NOMO-1 treated with dmso at 0.1 percent for 144 hours (cell line): Measurements from ENCODE around the gene CPEB3.
"Not testable (repeated sequence)": the region's sequence is repeated elsewhere in the genome, so short reads cannot be mapped to it uniquely, and the experiment has no call there.

Source experiments
- DNase-seq: peaks from one replicate; lab custom pipeline; 2025; ENCODE audit not compliant: unreplicated experiment; lab: John Stamatoyannopoulos, UW

Gene CPEB3

DNA sequence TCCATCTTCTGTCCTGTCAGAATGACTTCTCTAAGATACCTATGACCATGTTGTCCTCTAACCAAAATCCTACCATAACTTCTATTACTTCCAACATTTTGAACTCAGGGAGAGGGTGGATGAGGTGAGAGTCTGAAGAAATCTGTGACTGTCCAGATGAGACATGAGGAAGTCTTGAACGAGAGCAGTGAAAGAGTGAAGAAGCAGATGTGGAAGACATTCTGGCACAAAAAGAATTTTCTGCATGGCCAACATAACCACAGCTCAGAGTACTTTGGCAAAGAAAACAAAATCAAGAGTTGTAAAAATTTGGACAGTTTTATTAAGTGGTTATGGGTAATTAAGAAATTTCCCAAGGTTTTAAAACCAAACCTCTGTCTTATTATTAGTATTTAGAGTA is 141.6 kb downstream of the CPEB3 start:
- DNase-seq = no peak

DNA sequence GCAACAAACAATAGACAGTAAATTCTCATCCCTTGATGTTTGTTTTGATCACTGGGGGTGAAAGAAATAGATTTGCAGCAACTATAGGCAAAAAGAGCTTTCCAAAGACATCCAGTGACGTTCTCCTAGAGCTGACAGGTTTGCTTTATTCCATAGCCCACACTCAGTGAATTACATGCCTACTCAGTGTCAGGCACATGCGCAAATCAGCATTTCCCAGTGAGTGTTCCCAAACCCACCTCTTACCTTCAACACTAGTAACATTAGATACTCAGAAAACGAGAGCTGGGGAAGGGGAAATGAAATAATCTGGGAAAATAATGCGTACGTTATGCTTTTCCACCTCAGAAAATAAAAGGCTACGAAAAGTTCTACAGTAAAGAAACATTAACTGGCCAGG is 144.1 kb downstream of the CPEB3 start:
- DNase-seq = no peak

DNA sequence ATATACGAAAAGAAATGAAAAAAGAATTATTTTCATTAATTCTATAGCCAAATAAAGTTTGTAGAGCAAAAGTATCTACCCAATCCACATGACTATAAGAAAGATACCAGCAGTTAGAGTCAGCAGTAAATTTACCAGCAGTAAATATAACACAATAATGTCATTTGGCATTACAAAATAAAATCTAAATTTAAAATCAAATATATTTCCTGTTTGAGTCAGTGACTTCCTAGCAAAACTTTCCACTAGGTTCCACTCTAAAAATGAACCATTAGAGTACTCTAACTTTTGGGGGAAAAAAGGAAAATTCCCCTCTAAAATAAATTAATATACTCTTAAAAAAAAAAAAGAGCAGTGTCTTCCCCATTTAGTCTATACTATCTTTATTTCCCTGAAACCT is 144.8 kb downstream of the CPEB3 start:
- no peak for DNase-seq

GRCh38 chr10:92142949-92143348 is 147.9 kb downstream of the CPEB3 start:
- DNase-seq = peak; percentile 6

- no peak for DNase-seq
Measured at GRCh38 chr10:92142512-92142911, 148.4 kb downstream of the CPEB3 start.

- DNase-seq = not testable (repeated sequence)
Measured at GRCh38 chr10:92141147-92141546, 149.7 kb downstream of the CPEB3 start.

- DNase-seq = not testable (repeated sequence)
Measured at GRCh38 chr10:92134049-92134448, 156.8 kb downstream of the CPEB3 start.

DNA sequence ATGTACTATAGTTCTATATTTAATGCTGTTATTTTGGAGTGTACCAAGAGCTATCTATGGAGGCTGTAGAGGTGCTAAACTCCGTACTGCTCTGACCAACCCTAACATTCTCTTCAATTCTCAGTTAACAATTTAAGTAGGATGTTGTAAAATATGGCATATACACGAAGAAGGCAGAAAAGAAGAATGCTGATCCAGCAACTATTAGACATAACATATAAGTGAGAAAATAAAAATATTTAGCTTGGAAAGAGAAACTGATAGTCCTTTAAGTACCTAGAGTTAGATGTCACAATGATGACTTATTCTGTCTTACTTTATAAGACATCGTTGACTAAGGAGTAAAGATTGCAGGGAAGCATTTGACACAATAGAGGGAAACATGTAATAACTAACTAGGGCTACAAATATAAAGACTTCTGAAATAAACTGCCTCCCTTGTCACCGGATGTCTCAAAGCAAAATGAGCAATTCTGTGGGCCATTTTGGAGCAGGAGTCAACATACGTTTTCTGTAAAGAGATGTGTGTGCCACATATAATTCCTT is 159.5 kb downstream of the CPEB3 start:
- DNase-seq = no peak

GRCh38 chr10:92130622-92131274 is 160.1 kb downstream of the CPEB3 start:
- DNase-seq = no peak

GRCh38 chr10:92126100-92126650 is 164.7 kb downstream of the CPEB3 start:
- no peak for DNase-seq

DNA sequence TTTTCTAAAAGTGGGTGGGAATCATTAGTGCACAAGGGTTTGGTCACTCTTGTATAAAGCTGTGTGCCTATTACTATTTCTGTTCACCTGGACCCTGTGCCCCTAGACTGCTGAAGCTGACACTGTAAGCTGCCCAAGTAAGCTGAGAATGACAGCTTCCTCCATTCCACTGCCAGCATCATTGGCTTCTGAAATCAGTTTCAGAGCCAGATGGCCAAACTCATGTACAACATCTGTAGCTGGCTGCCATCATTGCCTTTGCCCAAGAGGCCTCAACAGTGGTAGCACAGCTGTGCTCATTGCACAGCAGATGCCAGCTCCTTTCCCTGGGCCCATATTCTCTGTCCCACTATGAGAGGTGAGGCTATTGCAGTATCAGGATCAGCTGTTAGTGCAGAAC is 165.7 kb downstream of the CPEB3 start:
- no peak for DNase-seq

DNA sequence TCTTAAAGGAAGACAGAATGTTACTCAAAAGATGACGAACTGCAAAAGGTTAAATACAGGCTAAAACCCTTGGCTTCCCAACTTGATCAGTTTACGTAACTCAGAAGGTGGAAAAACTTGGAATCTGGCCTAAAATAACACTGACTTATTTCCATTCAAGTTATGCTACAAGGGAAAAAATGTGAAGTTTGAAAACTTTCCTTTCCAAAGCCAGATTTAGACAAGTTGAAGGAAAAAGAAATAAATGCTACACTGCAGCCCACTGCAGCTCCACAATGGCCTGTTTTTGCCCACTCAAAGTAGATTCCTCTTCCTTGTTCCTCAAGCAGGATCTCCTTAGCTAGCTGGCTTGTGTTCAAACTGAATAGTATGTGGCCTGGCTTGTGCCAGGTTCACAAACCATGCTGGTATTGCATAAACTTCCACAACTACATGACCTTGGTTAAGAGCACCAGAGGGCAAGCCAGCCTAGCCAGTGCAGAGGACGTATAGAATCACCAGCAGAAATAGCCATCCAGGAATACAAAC is 166.2 kb downstream of the CPEB3 start:
- no peak for DNase-seq

DNA sequence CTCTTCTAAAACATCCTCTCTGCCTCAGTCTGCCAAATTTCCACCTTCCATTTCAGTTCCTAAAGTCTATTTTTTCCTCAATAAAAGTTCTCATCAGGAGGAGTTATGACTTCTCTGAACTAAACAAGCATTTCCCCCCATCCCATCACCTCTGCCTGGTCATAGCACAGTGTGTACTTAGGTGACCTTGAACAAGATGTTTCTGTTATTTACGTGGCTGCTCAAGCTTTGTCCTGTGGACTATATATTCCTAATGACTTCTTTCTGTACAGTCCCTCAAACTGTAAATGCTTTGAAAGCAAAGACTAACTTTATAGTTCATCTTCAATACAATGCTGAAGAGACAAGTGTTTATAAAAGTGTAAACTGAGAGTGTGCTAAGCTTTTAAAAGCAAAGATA is 166.9 kb downstream of the CPEB3 start:
- DNase-seq = no peak

DNA sequence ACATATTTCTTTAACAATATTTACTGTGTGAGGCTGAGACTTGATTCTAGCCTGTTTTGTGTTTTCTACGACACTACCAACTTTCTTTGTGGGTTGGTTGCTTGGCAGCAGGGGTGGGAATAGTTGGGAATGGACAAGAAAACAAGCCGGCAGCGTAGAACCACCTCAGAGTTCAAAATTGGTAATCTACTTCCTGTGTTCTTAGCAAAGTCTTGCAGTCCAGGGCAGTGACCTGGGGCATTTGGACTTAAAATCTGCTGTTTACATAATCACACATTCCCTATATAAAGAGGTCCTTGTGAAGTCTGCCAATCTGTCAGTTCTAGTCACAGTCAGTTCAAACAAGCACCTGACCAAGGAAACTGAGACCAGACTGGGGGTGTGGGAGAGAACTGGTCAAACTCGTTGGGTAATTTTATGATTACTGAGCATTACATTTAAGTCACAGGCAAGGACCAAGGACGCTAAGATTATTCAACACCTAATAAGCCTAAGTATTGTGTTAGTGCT is 167.9 kb downstream of the CPEB3 start:
- no peak for DNase-seq

GRCh38 chr10:92121686-92122492 is 169.0 kb downstream of the CPEB3 start:
- DNase-seq = no peak

DNA sequence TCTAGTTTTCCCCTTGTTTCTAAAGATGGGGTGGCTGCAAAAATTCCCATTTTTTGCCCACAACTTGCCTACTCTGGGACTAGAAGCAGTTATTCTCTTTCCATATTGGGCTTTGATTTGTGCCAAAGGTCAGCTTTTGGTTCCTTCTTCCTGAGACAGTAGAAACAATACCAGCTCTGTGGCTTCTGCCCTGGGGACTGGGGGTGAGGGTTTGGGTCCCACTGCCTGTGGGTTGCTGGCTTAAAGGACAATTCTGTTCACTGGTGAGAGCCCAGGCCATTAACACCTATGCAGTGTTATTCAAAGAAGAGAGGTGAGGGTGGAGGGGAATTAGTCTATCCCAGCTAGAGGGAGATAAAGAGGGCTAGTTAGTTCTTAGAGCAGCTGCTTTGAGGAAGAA is 171.5 kb downstream of the CPEB3 start:
- no peak for DNase-seq

DNA sequence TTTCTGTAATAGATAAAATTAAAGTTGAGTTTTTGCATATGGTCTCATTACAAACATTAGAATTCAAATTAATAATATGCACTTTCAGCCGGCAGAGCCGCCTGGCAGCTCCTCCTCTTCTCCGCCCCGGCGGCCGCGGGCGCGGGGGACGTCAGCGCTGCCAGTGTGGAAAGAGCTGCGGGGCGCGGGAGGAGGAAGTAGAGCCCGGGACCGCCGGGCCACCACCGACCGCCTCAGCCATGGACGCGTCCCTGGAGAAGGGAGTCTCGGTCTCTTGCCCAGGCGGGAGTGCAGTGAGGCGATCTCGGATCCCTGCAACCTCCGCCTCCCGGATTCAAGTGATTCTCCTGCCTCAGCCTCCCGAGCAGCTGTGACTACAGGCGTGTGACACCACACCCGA is 176.0 kb downstream of the CPEB3 start:
- DNase-seq = not testable (repeated sequence)

- DNase-seq = no peak
Measured at GRCh38 chr10:92113911-92114600, 176.8 kb downstream of the CPEB3 start.

GRCh38 chr10:92112462-92112861 is 178.4 kb downstream of the CPEB3 start:
- DNase-seq = no peak

DNA sequence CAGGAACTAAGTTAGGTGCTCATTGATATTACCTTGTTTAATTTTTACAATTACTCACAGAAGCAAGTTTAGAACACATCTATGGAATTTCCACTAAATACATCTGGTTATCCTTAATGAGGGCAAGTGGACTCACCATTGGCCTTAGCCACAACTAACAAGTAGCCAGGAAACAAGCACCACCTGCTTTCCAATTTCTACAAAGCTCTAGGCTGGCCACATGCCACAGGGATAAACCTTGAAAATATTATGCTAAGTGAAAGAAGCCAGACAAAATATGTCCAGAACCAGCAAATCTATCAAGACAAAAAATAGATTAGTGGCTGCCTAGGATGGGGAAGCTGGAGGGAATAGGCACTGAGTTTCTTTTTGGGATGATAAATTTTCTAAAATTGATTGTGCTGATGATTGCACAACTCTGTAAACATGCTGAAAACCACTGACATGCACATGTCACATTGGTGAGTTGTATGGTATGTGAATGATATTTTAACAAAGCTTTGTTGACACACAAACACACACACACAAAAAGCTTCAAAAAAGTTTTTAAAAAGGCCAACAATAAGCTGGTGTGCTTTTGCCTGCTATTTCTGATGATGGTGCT is 179.4 kb downstream of the CPEB3 start:
- no peak for DNase-seq
